Central memory CD4-positive, alpha-beta T cell (primary cell): ENCODE data around the gene EFHC2.
"Not testable (repeated sequence)": the region's sequence is repeated elsewhere in the genome, so short reads cannot be mapped to it uniquely, and the experiment has no call there.

Source experiments
- DNase-seq: peaks from one replicate; pipeline ENCODE4 v3.0.0; 2022

EFHC2 gene

DNA sequence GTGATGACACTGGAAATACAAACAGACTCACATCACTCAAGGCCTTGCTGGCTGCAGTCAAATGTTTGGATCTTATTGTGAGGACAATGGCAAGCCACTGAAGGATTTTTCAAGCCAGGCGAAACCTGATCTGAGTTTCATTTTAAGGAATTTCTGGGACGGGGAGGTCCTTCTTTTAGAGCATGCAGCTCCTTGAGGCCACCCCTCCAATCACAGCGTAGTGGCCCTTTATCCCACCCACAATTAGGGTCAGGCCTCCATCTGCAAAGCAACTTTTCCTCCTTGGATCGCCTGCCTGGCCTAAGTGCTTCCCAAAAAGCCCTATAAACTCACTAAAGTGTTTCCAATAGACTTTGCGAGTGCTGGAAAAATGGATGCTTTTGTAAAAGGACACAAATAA lies 115.5 kb downstream of the EFHC2 start:
- DNase-seq: no peak

DNA sequence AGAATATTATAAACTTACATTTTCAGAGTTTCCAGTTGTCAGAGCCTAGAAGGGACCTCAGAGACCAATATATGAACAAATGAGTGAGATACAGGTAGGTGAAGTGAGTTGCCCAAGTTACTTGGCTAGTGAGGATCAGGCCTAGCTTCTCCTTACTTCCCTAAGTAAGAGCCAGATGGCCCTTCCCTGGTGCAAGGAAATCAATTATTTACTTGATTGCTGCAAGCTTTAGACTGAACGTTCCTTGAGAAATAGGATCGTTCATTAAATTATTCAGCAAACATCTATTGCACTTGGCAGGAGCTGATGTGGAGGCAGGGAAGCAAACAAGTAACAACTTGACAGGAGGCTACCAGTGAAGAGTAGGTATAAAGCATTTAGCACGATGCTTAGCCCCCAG lies 117.8 kb downstream of the EFHC2 start:
- DNase-seq: no peak

DNA sequence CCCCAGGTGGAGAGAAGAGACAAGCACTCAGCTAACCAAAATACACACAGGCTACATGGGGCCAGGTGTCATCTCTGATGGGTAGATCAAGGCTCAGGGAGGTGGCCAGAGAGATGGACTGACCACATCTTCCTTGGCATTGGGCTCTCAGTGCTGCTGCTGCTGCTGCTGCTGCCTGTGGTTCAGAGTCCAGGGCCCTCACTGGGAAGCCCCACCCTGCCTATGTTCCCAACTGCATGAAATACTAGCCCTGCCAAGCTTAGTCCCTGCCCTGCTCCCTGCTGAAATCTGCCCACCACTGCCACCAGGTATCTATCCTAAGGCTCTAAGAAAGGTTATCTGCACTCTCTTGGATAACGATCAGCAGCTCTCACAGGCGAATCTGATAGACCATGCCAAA lies 118.7 kb downstream of the EFHC2 start:
- DNase-seq: no peak

DNA sequence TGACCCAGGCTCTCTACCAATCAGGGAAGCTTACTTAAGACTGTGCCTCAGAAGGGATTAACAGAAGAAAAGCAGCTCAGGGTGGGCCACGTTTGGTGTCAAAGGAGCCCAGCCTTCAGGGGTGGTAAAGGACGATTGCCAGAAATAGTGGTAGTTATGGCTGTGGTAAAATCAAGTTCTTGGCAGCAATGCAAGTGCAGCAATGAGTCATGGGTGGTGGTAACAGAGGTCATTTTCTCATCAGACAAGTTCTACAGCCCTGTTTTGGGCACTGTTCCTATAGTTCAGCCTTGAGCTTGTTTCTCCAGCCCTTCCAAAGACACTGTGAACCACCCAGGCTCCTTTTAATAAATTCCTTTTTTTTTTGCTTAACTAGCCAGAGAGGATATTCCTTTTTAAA lies 120.3 kb downstream of the EFHC2 start:
- DNase-seq: no peak

DNA sequence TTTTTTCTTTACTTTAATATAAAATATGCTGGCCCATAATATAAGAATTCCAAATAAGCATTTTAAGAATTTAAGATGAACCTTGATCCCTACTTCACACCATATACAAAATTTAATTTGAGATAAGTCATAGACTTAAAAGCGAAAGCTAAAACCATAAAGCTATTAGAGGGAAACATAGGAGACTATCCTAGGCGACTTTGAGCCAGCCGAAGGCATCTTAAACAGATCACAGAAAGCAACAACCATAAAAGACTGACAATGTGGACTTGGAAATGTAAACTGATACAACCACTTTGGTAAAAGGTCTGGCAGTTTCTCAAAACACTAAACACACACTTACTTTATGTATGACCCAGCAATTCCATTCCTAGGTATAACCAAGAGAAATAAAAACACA lies 125.0 kb downstream of the EFHC2 start:
- no peak for DNase-seq

DNA sequence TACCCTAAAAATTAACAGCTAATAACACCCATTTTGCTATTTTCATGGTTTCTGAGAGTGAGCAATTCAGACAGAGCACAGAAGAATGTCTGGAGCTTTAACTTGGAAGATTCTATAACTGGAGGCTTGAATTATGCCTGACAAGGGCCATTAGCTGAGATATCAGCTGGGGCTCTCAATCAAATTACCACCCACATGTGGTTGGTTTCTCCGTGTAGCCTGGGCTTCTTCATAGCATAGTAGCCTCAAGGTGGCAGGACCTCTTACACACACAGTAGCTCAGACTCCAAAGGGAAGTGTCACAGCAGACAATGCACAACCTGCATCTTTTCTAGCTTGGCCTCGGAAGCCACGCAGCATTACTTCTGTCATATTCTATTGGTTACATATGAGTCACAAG lies 127.3 kb downstream of the EFHC2 start:
- no peak for DNase-seq

DNA sequence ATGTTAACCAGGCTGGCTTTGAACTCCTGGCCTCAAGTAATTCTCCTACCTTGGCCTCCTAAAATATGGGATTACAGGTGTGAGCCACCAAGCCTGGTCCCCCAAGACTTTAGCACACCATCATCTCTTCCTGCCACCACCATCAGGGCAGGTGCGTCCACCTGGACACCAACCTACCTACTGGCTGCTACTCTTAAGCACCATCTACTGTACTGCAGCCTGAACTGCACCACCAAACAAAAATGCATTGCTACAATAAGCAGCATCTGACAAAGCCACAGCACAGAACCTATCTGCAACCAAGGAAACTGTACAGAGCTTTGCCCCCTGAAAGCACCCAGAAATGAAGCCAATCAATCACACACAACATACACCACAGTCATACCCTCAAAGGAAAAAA lies 139.7 kb downstream of the EFHC2 start:
- DNase-seq: no peak

DNA sequence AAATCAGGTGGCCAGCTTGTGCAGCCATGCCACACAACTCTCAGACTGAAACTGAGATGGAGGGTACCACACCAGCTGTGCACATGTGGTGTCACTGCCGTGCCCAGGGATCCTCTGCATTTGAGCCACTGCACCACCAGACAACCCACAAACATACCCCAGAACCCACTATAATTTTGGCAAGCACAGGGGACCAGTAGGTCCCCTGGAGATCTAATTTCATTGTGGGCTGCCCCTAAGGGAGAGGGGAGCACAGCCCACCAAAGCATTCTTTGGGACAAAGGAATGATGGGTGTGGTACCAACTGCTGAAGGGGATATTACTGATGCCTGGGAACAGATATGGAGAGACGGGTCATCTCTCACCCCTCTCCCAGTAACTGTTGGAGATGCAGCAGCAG lies 140.9 kb downstream of the EFHC2 start:
- DNase-seq: no peak

DNA sequence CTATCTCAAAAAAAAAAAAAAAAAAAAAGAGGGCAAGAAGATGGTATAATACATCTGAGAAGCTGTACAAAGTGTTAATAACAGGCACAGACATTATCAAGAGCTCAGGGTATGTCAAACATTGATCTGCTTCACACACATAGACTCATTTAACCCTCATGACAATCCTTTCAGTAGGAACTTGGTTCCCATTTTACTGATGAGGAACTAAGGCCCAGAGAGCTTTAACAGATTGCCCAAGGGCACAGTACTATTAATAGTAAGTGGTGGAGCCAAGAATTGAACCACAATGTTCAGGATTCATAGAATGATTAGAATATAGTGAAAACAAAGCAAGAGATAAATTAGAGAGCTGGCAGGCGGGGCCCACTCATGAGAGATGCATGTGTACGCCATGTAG lies 154.4 kb downstream of the EFHC2 start:
- no peak for DNase-seq

DNA sequence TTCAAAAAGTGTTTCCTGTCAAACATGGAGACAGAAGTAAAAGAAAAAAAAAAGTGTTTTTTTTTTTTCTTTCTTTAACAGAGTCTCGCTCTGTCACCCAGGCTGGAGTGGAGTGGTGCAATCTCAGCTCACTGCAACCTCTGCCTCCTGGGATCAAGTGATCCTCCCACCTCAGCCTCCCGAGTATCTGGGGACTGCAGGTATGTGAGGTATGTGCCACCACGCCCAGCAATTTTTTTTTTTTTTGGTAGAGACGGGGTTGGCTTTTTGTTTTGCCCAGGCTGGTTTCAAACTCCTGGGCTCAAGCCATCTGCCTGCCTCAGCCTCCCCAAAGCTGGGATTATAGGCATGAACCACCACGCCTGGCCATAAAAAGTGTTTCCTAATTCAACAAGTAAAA lies 155.6 kb downstream of the EFHC2 start:
- DNase-seq: not testable (repeated sequence)

DNA sequence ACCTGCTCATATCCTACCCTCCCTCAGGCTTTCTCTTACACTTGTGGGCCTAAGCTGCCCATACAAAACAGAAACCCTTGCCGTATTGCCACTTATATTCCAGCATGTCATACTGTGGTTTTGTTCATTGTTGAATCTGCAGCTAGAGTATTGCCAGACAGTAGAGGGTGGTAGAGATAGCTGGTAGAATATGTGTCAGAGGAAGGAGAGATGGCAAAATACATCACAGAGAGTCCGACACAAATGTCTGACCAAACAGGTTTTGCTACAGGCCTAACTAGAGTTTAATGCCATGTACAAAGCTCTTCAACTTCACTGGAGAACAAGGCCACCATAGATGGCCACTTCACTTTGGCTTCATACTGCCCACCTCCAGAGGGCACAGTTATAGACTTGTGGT lies 160.1 kb downstream of the EFHC2 start:
- no peak for DNase-seq

DNA sequence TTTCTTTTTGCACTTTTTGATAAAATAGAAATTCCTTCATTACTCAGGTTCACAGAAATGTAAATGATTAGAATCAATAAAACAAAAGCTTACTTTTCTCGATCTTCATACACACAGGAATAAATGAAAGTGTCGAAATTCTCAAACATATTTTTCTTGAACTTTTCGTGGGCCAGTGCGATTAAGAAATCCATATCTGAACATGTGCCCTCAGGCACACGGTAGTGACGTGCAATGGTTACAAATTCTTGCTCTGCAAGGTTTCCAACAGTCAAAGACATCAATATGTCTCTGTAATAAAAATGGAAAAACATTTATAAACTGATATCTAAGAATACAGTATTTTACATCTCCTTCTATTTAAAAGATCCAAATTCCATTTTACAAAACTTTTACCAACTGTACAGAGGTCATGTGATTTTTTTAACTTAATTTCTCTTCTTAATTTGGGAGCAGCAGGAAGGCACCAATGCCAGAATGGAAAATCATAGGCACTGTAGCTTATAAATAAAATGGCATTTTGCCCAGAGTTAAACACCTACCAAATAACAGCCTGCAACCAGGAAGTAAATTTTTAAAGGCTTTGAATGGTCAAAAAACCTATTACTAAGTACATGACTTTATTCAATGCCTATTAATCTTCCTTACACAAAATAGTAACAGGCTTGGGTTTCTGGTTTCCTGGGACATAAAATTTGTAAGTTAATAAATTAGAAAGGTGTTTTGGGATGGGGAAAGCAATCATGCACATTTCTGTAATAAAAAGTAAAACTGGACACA lies 165.0 kb downstream of the EFHC2 start:
- DNase-seq: no peak

DNA sequence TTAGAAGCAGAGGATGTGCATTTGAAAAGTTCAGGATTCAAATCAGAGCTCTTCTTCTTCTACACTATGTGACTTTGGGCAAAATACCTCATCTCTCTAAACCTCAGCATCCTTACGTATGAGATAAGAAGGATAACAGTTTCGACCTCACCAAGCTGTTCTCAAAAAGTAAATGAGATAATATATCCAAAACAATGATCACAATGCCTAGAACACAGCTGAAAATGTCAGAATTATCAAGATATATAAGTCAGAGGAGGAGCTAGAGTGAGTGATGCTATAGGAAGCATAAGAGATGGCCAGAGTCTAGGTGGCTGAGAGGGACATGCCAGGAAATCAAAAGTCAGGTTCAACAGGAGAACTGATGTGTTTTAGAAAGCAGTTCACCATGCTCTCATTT lies 168.0 kb downstream of the EFHC2 start:
- no peak for DNase-seq

DNA sequence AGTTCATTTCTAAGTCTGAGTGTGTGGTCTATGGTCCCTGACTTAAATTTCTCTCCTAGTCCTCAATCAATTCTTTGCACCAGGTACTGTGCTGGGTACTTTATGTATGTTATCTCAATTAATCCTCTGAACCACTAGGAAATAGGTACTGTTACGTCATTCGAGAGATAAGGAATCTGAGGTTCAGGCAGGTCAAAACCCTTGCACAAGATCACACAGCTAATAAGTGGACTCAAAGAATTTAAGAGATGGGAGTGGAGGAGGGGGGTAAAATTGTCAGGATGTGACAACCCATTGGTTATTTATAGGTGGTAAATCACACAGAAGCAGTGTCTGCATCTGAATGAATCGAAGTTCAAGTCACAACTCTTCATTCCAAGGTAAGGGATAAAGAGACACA lies 169.4 kb downstream of the EFHC2 start:
- no peak for DNase-seq

DNA sequence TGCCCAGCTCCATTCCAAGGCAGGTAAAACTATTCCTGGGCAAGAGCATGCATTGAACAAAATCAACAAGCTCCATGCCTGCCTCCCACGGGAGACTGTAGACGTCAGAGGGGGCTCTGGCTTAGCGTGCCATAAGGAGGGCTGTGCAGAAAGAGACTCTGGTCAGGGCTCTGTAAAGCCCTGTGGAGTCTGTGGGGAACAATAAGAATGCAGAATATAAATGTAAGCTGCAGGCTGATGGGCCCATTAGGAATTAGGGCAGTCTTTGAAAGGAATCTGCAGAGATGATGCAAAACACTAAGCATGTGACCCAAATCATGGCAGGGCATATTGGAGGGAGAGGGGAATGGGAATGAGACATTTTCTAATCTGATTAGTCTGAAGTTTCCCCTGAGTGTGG lies 170.3 kb downstream of the EFHC2 start:
- DNase-seq: no peak

DNA sequence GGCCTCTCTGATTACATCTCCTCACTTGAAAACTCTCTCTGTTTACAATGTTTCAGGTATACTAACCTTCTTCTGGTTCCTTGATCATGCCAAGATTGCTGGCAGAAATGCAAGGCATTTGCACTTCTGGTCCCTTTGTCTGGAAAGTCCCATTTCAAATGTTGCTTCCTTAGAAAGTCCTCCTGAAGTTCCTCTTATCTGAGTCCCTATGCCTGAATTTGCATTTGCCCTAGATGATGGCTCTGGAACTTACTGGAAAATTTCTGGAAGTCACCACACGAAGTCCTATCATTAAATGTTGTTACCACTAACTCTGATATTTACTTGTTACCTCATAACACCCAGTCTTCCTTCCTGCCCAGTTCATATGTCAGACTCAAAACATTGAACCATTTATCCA lies 176.4 kb downstream of the EFHC2 start:
- DNase-seq: no peak

DNA sequence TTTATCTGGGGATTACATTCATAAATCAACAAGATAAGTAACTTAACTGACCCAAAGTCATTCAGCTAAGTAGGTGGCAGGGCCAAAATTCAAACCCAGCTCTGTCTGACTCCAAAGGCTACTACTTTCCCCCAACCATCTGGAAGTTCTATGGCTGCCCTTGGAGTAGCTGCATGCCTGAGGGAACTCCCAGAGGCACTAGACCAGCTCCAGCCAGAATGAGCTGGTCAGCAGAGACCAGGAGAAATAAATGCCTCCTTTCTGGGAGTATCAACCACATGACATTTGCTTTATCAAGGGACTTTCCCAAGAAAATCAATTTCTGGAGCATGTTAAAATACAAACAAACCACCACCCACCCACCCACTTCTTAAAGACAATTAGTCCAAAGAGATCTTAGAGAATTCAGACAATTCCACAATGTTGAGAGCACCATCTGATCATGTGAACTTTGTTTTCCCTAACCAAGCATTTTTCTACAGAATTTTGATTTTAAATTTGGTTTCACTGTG lies 180.5 kb downstream of the EFHC2 start:
- DNase-seq: no peak

DNA sequence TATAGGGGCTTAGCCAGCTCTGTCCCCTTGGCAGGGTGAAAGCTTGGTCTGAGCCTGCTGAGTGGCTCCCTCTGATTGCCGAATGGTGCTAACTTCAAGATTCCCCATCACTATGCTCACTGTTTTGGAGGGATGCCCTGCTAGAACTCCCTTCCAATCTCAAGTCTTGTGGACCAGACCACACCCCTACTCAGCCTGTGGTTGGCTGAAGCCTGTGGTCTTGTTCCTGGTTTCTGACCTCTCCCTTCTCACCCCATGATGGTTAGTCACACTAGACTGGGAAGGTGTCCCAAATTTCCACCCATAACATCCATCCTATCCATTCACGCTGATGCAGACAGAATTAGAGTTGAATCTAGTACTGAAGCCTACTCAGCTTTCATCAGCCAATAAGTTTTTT lies 185.6 kb downstream of the EFHC2 start:
- no peak for DNase-seq

DNA sequence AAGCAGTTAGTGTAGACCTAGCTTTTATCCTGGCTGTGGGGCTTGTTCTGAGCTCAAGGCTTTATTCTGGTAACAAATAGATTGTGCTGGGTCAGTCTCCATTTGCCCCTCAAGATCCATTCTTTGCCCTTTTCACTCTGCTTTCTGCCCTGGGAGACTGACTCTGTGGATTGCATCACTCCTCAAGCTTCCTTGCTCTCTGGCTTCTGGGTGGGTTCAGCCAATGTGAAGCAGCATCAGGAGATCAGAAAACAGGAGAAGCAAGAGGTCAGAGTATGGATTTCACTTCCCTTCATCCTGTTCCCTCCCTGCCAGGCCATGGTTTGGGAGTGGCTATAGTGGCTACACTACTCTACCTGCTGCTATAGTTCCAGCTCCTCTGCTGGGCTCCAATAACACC lies 186.2 kb downstream of the EFHC2 start:
- no peak for DNase-seq

DNA sequence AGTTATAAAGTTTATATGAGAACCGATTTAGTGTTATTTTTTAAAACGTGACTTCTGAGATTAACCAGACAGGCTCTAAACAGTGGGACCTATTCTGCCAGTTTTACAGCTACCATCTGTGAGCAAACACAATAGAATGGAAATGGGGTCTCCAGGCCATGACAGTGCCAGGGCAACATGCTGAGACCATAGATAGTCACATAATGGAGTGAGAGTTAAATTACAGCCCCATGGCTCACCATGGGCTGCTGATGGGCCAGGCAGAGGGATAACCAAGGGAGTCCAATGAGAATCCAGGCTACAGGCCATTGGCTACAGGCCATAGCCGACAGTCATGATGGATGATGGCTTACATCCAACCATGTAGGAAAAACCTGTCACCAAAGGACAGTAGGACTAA lies 186.7 kb downstream of the EFHC2 start:
- DNase-seq: no peak

DNA sequence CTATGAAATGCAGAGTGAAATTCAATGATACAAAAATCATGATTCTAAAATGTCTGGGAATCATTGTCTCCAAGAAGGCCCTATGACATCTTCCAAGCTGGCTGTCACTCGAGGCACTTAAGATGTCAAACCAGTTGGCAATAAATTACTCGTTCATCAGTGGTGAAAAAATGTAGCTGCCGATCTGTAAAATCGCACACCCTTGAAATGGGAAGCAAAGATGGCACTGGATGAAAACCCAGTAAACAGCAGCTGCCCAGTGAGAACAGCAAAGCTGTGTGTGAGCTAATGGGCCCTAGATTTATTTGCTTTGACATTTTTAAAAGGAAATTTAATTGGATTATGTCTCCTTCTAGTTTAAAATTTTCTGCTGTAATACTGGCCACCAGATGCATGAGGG lies 188.3 kb downstream of the EFHC2 start:
- no peak for DNase-seq

DNA sequence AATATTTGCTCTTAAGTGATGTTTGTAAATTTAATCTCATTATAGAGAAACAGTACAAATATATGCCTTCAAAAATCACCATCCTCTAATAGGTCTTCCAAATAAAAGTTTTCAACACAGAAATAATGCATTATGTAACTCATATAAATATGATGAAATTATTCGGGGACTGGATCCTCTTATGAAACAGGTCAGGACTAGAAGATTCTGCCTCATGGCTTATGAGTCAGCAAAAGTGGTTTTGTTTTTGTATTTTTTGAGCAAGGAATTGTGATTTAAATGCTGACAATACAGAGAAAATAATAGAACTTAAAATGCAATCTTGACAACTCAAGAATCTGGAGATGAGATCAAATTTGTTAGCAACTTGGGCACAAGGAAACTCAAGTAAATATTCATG lies 190.6 kb downstream of the EFHC2 start:
- no peak for DNase-seq

DNA sequence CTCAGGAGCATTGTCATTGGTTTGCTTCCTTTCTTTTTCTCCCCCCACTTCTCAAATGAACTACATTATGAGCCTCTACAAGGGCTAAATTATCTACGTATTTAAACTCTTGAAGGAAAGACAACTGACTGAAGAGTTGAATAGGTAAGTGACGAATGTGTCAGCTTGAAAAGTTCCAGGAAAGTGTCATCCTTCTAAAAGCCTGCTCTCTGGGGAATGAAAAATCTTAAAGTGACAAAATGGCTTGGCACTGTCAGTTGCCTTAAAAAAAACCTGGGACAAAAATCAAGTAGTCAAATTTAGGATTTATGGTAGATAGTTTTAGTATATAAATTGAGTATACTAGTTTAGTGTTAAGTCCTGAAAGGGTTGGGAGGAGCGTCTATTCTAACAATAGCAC lies 196.3 kb downstream of the EFHC2 start:
- no peak for DNase-seq

DNA sequence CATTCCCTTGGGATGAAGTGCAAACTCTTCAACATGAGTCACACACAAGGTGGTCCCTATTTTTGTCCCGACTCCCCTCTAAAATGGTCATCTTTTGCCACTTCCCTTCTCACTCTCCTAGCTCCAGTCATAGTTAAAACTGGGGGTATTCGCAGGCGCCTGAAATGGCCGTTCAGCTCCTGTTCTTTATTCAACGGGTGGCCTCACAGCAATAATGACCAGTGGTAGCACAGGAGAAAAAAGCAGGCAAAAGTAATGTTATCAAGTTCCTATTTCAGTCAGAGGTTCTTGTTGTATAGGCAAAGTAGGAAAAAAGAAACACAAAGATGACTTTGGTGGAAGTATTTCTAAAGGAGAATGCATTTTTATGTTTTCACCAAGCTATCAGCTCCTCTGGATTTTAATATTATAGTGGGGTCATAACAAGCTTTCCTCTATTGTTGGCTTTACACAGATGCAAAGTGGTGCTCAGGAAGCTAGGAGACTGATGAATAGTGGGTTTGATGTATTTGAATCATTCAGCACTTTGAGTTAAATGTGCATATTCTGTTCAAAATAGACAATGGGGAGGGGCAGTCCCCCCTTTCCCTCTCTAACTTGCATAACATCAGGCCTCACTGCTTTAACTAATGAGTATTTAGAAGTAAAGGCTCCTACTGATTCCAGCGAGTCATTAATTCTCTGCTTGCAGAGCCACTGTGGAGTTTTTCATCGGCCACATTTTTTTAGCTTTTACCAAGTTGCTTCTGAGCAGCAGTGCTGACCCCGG lies 199.1 kb downstream of the EFHC2 start:
- no peak for DNase-seq
